Raji (cell line): ENCODE measurements around the gene TTC39C.

Experiments used
- POLR2A ChIP-seq: IDR thresholded peaks from 2 replicates; pipeline ENCODE4 v1.6.1; 2011; ENCODE audit warnings: low read depth, low read length, control low read depth; ENCODE audit not compliant: insufficient read depth

Gene TTC39C

DNA sequence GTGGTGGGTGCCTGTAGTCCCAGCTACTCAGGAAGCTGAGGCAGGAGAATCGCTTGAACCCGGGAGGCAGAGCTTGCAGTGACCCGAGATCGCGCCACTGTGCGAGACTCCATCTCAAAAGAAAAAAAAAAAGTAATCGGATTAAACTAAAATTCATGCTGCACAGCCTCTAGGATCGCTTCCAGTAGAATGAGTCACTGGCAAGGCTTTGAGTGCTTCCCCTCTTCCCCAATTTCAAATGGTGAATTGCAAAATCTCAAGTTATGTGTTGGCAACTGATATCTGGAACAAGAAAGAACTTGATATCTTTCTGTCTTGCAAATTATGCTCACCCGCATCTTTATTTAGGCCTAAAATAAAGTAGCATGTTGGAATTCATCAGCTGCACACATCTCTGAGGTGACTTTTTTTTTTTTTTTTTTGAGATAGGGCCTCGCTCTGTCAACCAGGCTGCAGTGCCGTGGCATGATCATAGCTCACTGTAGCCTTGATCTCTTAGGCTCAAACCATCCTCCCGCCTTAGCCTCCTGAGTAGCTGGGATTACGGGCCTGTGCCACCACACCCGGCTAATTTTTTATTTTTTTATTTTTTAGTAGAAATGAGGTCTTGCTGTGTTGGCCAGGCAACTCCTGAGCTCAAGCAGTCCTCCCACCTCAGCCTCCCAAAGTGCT is 12.7 kb downstream of the TTC39C start:
- TF ChIP-seq POLR2A = no peak

DNA sequence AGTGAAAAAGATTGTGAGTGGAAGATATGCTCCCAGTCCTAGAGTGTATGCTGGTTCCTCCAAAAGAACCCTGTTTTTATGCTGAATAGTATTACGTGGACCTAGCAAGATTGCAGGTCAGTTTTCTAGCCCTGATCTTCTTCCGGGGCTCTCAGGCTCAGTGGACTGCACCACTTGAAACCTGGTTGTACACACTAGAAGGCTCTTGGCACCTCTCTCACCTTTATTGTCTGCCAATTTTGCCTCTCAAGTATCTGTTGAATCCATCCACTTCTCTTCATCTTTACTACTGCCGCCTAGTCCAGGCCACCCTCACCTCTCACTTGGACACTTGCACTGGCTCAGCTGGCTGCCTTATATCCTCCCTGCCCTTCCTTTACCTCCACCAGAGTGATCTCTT is 16.8 kb downstream of the TTC39C start:
- no peak for TF ChIP-seq POLR2A

DNA sequence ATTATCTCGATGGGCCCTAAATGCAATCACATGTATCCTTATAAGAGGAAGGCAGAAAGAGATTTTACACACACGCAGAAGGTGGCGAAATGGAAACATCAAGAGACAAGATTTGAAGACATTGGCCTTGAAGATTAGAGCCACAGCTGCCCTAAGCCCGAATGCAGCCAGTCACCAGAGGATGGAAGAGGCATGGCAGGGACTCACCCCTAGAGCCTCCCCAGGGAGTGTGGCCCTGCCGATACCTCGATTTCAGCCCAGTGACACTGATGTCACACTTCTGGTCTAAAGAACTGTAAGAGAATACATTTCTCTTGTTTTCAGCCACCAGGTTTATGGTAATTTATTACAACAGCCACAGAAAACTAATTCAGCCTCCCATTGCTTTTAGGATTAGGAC is 17.4 kb downstream of the TTC39C start:
- TF ChIP-seq POLR2A = no peak

DNA sequence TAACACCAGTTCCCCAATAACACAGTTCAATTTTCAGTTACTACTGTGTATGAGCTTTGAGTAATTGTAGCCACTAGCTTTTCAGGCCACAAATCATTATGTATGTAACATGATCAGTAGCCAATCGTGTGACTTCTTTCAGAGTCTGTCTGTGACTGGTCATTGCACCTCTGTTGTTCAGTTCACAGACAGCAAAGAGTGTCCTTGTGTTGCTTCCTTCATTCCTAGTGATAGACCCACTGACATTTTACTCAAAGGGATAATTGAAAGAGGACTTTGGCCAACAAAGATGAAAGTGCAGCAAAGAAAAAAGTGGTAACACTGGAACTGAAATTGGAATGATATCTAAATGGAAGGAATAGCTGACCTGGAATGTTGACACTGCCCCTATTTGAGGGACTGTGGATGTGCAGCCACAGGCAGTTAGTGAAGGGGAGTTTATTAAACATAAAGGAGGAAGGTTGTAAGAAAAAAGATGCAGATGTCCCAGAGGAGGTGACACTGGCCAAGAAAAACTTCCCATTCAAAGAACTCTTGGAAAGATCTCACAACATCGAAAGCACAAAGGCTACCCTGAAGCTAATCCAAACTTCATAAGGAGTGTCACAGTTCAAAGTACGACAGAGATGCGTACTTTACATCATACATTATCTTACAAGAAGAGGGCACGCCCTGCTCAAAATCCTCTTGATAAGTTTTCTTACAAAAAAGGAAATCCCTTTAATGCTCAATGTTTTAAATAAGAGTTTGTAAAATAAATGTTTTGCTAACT is 19.3 kb downstream of the TTC39C start:
- TF ChIP-seq POLR2A = no peak

DNA sequence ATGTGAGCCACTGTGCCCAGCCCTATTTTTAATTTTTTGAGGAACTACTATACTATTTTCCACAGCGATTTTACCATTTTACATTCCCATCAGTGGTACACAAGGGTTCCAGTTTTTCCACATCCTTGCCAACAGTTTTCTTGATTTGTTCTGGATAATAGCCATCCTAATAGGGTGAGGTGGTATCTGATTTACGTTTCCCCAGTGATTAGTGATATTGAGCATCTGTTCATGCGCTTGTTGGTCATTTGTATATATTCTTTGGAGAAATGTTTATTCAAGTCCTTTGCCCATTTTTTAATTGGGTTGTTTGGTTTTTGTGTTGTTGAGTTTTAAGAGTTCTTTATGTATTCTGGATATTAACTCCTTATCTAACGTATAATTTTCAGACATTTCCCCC is 20.8 kb downstream of the TTC39C start:
- TF ChIP-seq POLR2A = no peak

DNA sequence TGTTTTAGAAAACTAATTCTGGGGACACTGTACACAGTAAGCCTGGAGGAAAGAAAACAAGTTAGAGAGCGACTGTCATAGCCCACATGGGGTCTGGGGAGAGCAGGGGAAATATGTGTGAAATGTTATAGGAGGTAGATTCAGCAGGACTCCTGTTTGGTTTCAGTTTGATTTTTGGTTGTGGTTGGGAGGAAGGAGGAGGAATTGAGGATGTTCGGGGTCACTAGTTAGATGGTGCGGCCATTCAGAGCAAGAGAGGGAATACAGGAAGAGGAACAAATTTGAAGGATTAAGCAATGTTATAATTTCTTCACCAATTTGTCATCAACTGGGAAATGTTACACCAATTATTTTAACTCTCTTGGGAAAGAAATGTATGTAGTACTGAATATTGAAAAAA is 25.1 kb downstream of the TTC39C start:
- no peak for TF ChIP-seq POLR2A

DNA sequence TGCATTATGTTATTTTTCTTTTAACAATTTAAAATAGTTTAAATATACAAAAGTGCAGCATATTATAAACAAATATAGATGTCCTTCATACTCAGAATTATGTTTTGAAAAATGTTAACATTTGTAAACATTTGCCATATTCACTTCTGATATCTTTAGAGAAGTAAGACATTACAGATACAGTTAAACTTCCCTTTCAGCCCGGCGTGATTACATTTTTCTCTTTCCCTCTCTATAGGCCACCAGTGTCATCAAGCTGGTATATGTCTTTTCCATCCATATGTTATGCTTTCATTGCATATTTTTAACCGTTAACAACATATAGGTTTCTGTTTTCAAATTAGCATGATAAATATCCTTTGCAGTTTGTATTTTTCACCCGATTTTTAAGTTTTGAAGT is 27.1 kb downstream of the TTC39C start:
- TF ChIP-seq POLR2A = no peak

DNA sequence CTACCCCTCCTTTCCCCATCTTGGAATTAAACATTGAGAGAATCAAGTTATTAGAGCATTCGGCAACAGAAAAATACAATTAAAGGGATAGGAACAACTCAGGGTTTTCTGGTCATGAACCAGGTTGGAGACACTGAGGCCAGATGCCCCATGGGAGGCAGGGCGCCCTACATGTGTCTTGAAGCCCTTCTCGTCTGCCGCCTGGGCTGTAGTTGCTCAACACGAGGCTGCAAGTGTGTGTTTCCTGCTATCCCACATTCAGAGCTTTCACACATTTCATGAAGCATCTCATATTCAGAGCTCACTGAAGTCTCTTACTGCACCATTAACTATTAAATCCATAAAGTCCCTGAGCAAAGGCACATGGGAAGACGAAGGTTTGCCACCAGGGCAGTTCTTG is 28.8 kb downstream of the TTC39C start:
- TF ChIP-seq POLR2A = no peak

DNA sequence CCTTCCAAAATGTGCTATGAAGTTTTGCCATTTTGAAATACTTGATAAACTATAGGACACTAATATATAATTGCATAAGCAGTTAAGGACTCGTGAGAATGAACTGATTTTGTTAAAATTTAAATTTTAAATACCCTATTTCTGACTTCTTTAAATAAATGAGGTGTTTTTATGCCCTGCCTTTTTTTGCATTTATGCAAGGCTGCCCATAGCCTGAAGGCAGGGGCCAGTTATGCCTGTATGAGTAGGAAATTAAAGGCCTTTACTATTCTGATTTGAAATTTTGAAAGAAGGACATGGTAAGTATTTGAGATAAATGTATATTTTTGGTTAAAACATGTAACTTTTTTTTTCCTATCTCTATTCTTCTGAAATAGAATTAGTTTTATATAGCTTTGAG is 33.7 kb downstream of the TTC39C start:
- TF ChIP-seq POLR2A = no peak

DNA sequence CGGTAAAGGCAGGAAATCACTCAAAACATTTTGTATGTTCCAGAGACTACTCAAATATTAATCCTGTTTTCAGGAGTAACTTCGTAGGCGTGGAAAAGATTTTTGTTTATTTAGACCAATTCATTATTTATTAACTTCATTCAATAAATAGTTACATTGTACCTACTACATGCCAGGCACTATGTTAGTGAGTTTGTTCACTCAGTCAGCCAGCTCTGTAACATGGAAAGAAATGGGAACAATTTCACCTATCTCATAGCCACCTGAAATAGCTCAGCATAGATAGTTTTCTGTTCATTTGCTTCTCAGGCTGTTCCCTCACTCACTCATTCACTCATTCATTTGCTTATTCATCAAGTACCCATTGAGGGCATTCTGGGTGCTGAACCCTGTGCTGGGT is 34.6 kb downstream of the TTC39C start:
- TF ChIP-seq POLR2A = no peak

DNA sequence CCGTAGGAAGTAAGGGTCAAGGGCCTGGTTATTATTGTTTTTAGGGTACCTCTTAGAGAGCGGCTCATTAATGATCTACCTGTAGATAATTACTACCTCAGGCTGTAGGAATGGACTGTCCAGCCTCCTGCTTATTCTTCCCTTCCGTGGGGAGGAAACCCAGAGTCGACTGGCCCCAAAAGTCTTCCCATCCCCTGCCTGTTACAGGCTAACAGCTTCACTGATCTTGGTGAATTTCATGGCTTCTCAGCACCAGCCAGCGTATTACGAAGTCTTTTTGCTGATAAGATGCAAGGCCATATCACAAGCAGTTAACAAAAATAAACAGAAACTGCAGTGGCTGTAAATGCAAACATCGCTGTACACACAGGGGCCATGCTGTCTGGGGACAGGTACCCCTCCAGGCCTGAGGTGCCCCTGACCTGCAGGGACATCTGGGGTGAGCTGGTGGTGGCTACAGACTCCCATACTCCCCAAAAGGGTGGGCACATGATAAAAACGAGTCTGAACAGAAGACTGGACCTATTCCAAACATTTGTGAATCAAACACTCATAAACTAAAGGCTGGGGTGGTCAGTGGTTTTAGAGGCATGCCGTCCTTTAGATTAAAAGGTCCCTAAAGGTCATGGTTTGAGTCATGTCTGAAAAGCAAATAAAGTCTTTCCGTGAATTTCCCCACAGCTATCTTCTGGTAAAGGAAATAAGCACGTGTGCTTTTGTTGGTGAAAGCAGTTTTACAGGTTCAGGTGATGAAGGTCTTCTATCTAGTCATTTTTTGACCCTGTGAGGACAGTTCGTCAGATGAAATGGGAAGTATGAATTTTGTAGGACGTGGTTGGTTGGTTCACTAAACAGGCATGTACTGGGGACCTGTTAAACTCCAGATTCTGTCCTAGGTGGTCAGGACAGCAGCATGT is 36.7 kb downstream of the TTC39C start:
- TF ChIP-seq POLR2A = no peak

DNA sequence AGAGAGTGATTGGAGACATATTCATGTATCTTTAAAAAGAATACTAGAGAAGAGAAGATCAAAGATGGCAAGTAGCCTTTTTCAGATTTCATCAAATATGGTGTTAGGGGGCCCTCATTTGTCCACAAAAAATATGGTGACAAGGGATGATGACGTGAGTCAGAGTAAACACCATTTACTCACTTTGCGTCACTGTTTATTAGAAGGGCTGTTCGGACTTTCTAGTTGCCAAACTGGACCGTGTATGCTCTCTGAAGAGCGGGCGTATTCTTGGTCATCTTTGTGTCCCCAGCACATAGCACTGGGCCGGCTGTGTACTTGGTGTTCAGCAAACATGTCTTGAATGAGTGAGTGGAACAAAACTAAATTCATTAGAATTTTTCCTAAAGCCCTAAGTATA is 37.5 kb downstream of the TTC39C start:
- no peak for TF ChIP-seq POLR2A

DNA sequence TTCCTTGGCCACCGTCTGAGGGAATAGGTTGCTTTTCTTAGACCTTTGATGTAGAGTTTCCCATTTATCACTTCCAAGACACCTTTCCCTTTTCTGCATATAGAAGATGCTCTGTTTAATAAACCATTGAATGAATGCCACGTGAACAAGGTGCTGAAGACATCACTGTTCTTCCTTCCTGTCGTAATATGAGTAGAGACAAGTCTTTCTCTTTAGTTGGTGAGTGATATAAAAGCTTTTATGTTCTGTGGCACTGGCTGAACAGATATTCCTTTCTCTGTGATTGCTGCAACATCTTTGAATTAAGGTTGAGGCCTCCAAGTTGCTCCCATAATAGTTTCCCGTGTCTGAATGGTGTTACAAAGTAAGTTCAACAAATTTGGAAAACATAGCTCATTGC is 38.7 kb downstream of the TTC39C start:
- TF ChIP-seq POLR2A = no peak

DNA sequence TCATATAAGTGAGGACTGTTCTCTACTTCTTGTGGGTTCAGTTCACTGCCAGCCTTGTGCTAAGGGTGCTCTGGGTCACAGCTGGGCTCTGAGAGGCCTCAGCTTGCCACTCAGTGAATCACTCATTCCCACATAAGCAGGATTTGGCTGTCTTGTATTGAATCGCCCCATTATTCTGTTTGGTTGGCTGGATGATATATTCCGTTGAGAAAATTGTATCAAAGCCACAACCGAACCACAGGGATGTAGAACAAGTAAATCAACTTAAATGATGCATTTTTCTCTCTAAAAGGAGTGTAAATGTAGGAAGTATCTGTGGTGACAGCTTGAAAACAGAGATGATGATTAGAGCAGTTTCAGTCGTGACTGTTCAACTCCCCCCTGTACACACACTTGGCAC is 39.6 kb downstream of the TTC39C start:
- no peak for TF ChIP-seq POLR2A

DNA sequence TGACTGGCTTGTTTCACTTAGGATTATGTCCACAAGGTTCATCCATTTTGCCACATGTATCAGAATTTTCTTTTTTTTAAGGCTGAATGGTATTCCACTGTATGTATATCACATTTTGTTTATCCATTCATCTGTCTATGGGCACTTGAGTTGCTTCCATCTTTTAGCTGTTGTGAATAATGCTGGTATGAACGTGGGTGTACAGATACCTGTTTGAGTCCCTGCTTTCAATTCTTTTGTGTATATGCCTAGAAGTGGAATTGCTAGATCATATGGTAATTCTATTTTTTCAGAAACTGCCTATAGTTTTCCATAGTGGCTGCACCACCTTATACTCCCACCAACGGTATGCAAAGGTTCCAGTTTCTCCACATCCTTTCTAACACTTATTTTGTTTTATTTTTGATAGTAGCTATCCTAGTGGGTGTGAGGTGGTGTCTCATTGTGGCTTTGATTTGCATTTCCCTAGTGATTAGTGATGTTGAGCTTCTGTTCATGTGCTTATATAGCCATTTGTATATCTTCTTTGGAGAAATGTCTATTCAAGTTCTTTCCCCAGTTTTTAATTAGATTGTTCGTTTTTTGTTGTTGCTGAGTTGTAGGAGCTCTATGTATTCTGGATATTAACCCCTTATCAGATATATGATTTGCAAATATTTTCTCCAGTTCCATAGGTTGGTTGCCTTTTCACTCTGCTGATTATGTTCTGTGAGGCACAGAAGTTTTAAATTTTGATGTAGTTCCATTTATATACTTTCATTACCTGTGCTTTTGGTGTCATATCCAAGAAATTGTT is 40.7 kb downstream of the TTC39C start:
- no peak for TF ChIP-seq POLR2A
